SK-N-SH treated with all-trans-retinoic acid at 6 μM for 48 hours (cell line): ENCODE measurements around the gene SELPLG.

Experiments used
- ATAC-seq: fragments of 200-7000 bp; cut with Tn5 transposase; 3 replicates; pipeline ENCODE4 v1.9.1; 2020; ENCODE audit warnings: mild to moderate bottlenecking, moderate library complexity
- ARNTL ChIP-seq: fragments of 450-650 bp; formaldehyde crosslinking; IDR thresholded peaks from 2 replicates; pipeline ENCODE4 v1.5.0; 2020; ENCODE audit warnings: low read depth, mild to moderate bottlenecking, moderate library complexity, borderline replicate concordance
- BACH2 ChIP-seq: fragments of 250-450 bp; sonication (Bioruptor Pico); IDR thresholded peaks from 2 replicates; pipeline ENCODE4 v1.9.0; 2021; ENCODE audit warnings: mild to moderate bottlenecking, borderline replicate concordance
- CSDC2 ChIP-seq: fragments of 250-450 bp; sonication (Bioruptor Pico); IDR thresholded peaks from 2 replicates; pipeline ENCODE4 v1.5.0; 2020; ENCODE audit warnings: mild to moderate bottlenecking, moderate library complexity
- GLIS3 ChIP-seq: fragments of 250-450 bp; sonication (Bioruptor Pico); IDR thresholded peaks from 2 replicates; pipeline ENCODE4 v1.5.0; 2020; ENCODE audit warnings: mild to moderate bottlenecking, moderate library complexity
- ISL1 ChIP-seq: fragments of 250-450 bp; sonication (Bioruptor Pico); IDR thresholded peaks from 2 replicates; pipeline ENCODE4 v2.1.2; 2022; ENCODE audit warnings: mild to moderate bottlenecking, moderate library complexity
- OSR1 ChIP-seq: fragments of 250-450 bp; sonication (Bioruptor Pico); IDR thresholded peaks from 2 replicates; pipeline ENCODE4 v1.8.0; 2022; ENCODE audit warnings: moderate library complexity, mild to moderate bottlenecking, inconsistent platforms
- PATZ1 ChIP-seq: fragments of 250-450 bp; sonication (Bioruptor Pico); IDR thresholded peaks from 2 replicates; pipeline ENCODE4 v1.8.0; 2020; ENCODE audit warnings: mild to moderate bottlenecking, moderate library complexity, borderline replicate concordance
- PPARA ChIP-seq: fragments of 250-450 bp; sonication (Bioruptor Pico); IDR thresholded peaks from 2 replicates; pipeline ENCODE4 v1.5.0; 2020; ENCODE audit warnings: mild to moderate bottlenecking, borderline replicate concordance
- RARB ChIP-seq: fragments of 250-450 bp; sonication (Bioruptor Pico); IDR thresholded peaks from 2 replicates; pipeline ENCODE4 v1.8.0; 2021; ENCODE audit warnings: mild to moderate bottlenecking, moderate library complexity
- SNAI2 ChIP-seq: fragments of 250-450 bp; sonication (Bioruptor Pico); IDR thresholded peaks from 2 replicates; pipeline ENCODE4 v1.5.0; 2020; ENCODE audit warnings: mild to moderate bottlenecking, moderate library complexity
- ZC3H10 ChIP-seq: fragments of 250-450 bp; sonication (Bioruptor Pico); IDR thresholded peaks from 2 replicates; pipeline ENCODE4 v1.5.1; 2021; ENCODE audit warnings: mild to moderate bottlenecking, moderate library complexity
- TF ChIP-seq, protein P1 (sequence below): fragments of 250-450 bp; sonication (Bioruptor Pico); IDR thresholded peaks from 2 replicates; pipeline ENCODE4 v1.5.1; 2021; ENCODE audit warnings: mild to moderate bottlenecking, moderate library complexity
- TF ChIP-seq, protein P2 (sequence below): fragments of 250-450 bp; sonication (Bioruptor Pico); IDR thresholded peaks from 2 replicates; pipeline ENCODE4 v1.5.0; 2020; ENCODE audit warnings: mild to moderate bottlenecking, moderate library complexity

SELPLG gene

DNA sequence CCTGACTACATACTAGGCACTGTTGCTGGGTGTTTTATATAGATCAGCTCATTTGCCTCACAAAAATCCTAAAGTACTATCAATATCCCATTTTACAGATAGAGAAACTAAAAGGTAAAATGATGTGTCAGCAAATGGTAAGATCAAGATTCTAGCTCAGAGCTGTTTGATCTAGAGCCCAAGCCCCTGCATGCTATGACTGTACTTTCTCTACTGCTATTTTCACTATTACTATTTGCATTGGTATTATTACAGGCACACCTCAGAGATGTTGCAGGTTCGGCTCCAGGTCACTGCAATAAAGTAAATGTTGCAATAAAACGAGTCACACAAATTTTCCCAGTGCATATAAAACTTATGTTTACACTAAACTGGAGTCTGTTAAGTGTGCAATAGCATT is 60.4 kb downstream of the SELPLG start:
- no peak for ATAC-seq
- TF ChIP-seq, protein P1, sequence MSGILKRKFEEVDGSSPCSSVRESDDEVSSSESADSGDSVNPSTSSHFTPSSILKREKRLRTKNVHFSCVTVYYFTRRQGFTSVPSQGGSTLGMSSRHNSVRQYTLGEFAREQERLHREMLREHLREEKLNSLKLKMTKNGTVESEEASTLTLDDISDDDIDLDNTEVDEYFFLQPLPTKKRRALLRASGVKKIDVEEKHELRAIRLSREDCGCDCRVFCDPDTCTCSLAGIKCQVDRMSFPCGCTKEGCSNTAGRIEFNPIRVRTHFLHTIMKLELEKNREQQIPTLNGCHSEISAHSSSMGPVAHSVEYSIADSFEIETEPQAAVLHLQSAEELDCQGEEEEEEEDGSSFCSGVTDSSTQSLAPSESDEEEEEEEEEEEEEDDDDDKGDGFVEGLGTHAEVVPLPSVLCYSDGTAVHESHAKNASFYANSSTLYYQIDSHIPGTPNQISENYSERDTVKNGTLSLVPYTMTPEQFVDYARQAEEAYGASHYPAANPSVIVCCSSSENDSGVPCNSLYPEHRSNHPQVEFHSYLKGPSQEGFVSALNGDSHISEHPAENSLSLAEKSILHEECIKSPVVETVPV (CRISPR knock-in tag): no peak
- no peak for TF ChIP-seq PATZ1 (CRISPR knock-in tag)
- TF ChIP-seq RARB (CRISPR knock-in tag): no peak
- no peak for TF ChIP-seq BACH2 (CRISPR knock-in tag)
- no peak for TF ChIP-seq ISL1
- TF ChIP-seq ZC3H10 (CRISPR knock-in tag): no peak
- no peak for TF ChIP-seq OSR1 (CRISPR knock-in tag)
- TF ChIP-seq ARNTL (CRISPR knock-in tag): no peak

- TF ChIP-seq GLIS3 (CRISPR knock-in tag): no peak
- TF ChIP-seq, protein P2, sequence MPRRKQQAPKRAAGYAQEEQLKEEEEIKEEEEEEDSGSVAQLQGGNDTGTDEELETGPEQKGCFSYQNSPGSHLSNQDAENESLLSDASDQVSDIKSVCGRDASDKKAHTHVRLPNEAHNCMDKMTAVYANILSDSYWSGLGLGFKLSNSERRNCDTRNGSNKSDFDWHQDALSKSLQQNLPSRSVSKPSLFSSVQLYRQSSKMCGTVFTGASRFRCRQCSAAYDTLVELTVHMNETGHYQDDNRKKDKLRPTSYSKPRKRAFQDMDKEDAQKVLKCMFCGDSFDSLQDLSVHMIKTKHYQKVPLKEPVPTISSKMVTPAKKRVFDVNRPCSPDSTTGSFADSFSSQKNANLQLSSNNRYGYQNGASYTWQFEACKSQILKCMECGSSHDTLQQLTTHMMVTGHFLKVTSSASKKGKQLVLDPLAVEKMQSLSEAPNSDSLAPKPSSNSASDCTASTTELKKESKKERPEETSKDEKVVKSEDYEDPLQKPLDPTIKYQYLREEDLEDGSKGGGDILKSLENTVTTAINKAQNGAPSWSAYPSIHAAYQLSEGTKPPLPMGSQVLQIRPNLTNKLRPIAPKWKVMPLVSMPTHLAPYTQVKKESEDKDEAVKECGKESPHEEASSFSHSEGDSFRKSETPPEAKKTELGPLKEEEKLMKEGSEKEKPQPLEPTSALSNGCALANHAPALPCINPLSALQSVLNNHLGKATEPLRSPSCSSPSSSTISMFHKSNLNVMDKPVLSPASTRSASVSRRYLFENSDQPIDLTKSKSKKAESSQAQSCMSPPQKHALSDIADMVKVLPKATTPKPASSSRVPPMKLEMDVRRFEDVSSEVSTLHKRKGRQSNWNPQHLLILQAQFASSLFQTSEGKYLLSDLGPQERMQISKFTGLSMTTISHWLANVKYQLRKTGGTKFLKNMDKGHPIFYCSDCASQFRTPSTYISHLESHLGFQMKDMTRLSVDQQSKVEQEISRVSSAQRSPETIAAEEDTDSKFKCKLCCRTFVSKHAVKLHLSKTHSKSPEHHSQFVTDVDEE: no peak
- no peak for TF ChIP-seq OSR1 (CRISPR knock-in tag)
- no peak for TF ChIP-seq SNAI2 (CRISPR knock-in tag)
- no peak for TF ChIP-seq PPARA (CRISPR knock-in tag)
- no peak for TF ChIP-seq ISL1
- no peak for TF ChIP-seq CSDC2 (CRISPR knock-in tag)
- ATAC-seq: no peak
Measured at GRCh38 chr12:108572166-108572790, 61.4 kb downstream of the SELPLG start.
